ENCODE measurements around the gene GFOD1.

- TF ChIP-seq CTCF (IDR thresholded peaks at IDR 0.05) (no peak), POLR2AphosphoS5 (IDR thresholded peaks at IDR 0.05) (no peak), POLR2A (IDR thresholded peaks at IDR 0.05) (no peak), EP300 (IDR thresholded peaks at IDR 0.05) (no peak)
Observed at GRCh38 chr6:13493147-13493546, 5.7 kb upstream of the GFOD1 start.

Measured in stomach (tissue), 4 donors.